ENCODE data around the gene BATF3. TPM values are rescaled to one million over a fixed set of nuclear protein-coding genes. Genes with fewer than 3 reads are reported as not detected.

Gene BATF3
- total RNA-seq, 1 donor from 2014 or later, result 18.4 TPM

- Histone ChIP-seq H3K4me3 (no peak overlapping the region), H3K27ac (no peak overlapping the region), H3K27me3 (no peaks in the 10 kb centered on the region), H3K4me1 (peaks cover 5 to 13% of the 10 kb centered on the region in 2 donors), H3K36me3 (no peaks in the 10 kb centered on the region), H3K9me3 (no peaks in the 10 kb centered on the region)
- intact Hi-C loops (cut with DNase I), result no loop called here
- no peak for DNase-seq (ENCODE audit: low spot score in 2 of 2)
- no peak for TF ChIP-seq CTCF (IDR thresholded peaks at IDR 0.05)
These were observed 2.8 kb downstream of the BATF3 start for GRCh38 chr1:212696721-212697331.

DNA sequence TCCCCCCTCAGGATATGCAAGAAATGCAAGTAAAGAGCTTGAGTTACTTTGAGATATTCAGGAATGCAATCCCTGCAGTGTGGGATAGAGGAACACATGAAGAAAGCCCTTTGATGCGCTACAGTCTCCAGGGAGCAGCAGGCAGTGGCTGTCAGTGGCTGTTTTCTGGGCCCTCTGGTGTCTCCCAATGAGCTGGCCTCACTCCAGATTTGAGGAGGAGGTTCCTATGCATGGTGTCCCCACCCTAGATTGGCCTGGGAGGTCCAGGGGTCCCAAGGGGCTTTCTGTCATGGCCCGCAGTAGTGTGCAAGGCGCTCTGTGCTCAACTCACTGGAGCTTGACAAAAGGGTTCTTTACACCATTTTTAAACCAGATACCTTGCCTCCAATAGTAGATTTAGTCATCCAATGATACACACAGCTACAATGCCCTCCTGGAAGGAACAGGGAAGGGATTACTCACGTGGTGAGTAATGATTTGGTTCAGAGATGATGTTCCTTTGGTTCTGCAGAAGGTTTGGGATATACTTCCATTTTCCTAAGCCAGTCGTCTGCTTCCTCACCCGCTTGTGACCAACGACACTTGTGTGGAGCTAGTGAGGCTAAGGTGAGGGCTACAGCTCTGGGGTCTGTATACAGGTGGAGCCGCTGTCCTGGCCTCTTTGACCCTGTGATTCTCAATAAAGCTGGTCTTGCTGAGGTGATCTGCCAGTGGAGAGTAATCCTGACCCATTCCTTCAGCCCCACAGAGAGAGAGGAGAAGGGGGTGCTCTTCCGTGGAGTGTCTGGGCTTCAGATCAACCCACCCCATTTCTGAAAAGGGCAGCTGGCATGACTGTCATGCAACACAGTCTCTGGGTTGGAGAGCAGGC is 6.6 kb downstream of the BATF3 start:
- Histone ChIP-seq H3K36me3 (no peaks in the 10 kb centered on the region), H3K9me3 (no peaks in the 10 kb centered on the region), H3K27me3 (no peaks in the 10 kb centered on the region), H3K27ac (no peak overlapping the region), H3K4me1 (no peaks in the 10 kb centered on the region), H3K4me3 (no peak overlapping the region)
- DNase-seq (ENCODE audit: low spot score in 2 of 2), result no peak
- TF ChIP-seq CTCF (IDR thresholded peaks at IDR 0.05), result no peak
- intact Hi-C loops (cut with DNase I), result no loop called here

GRCh38 chr1:212691561-212692071 is 8.0 kb downstream of the BATF3 start:
- H3K4me1 ChIP-seq, result no peaks in the 10 kb centered on the region
- TF ChIP-seq CTCF (IDR thresholded peaks at IDR 0.05), result no peak
- intact Hi-C loops (cut with DNase I), result no loop called here
- no peak for DNase-seq (ENCODE audit: low spot score in 2 of 2)
- H3K27me3 ChIP-seq, result no peaks in the 10 kb centered on the region
- no peaks in the 10 kb centered on the region for H3K9me3 ChIP-seq
- H3K36me3 ChIP-seq, result no peaks in the 10 kb centered on the region
- H3K27ac ChIP-seq, result no peak overlapping the region
- H3K4me3 ChIP-seq, result no peak overlapping the region

DNA sequence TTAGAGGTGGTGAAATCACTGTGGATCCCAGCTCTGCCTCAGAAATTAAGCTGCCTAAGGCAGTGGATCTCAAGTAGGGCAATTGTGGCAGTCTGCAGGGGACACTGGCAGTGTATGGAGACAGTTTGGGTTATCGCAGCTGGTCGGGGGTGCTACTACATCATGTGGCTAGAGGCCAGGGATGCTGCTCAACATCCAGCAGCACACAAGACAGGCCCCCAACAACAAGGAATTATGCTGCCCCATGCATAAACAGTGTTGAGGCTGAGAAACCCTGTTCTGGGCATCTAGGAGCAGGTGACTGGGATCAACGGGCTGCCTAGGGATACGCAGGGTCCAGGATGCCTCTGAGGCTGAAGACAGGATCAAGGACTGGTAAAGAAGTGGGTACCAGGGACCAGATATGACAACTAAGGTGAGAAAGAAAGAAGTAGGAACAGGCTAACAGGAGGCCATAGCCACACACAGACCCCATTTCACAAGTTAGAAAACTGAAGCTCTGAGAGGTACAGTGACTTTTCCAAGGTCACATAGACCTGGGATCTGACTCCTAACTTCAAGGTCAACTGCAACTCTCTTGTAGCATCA is 8.7 kb downstream of the BATF3 start:
- Histone ChIP-seq H3K36me3 (no peaks in the 10 kb centered on the region), H3K27me3 (no peaks in the 10 kb centered on the region), H3K4me3 (no peak overlapping the region), H3K9me3 (no peaks in the 10 kb centered on the region), H3K4me1 (no peaks in the 10 kb centered on the region), H3K27ac (no peak overlapping the region)
- TF ChIP-seq CTCF (IDR thresholded peaks at IDR 0.05), result no peak
- DNase-seq (ENCODE audit: low spot score in 2 of 2), result no peak
- intact Hi-C loops (cut with DNase I), result no loop called here

- no peak for TF ChIP-seq CTCF (IDR thresholded peaks at IDR 0.05)
- no peaks in the 10 kb centered on the region for H3K9me3 ChIP-seq
- DNase-seq (ENCODE audit: low spot score in 2 of 2), result no peak
- no peaks in the 10 kb centered on the region for H3K36me3 ChIP-seq
- no peak overlapping the region for H3K4me3 ChIP-seq
- no peaks in the 10 kb centered on the region for H3K27me3 ChIP-seq
- no peak overlapping the region for H3K27ac ChIP-seq
- no peaks in the 10 kb centered on the region for H3K4me1 ChIP-seq
- intact Hi-C loops (cut with DNase I), result no loop called here
These were observed 9.7 kb downstream of the BATF3 start for GRCh38 chr1:212689758-212690529.
